HS-5 (cell line): Measurements from ENCODE around the gene KCNAB3.
"Not testable (repeated sequence)": the region's sequence is repeated elsewhere in the genome, so short reads cannot be mapped to it uniquely, and the experiment has no call there.

Experiments
- DNase-seq: peaks from one replicate; pipeline ENCODE4 v3.0.0-alpha.2; 2012; ENCODE audit warnings: low read depth

Gene KCNAB3

GRCh38 chr17:7929158-7930023, at the start of gene KCNAB3:
Gene KCNAB3, minus strand, starts transcription at chr17:7929856. Its CDS starts 421 bp downstream, at chr17:7929435.
- no peak for DNase-seq

- no peak for DNase-seq
Measured at GRCh38 chr17:7977805-7978204, 48.1 kb upstream of the KCNAB3 start.

GRCh38 chr17:7977039-7977438, 47.4 kb upstream of the KCNAB3 start:
- DNase-seq, result no peak

- DNase-seq, result no peak
Measured at GRCh38 chr17:7974638-7975131, 45.0 kb upstream of the KCNAB3 start.

GRCh38 chr17:7972131-7972785, 42.6 kb upstream of the KCNAB3 start:
- DNase-seq, result no peak

GRCh38 chr17:7971651-7972050, 42.0 kb upstream of the KCNAB3 start:
- no peak for DNase-seq

GRCh38 chr17:7969433-7969832, 39.8 kb upstream of the KCNAB3 start:
- DNase-seq, result no peak

- no peak for DNase-seq
Measured at GRCh38 chr17:7967751-7968150, 38.1 kb upstream of the KCNAB3 start.

GRCh38 chr17:7961421-7961820, 31.8 kb upstream of the KCNAB3 start:
- no peak for DNase-seq

GRCh38 chr17:7959503-7960253, 30.0 kb upstream of the KCNAB3 start:
- no peak for DNase-seq

GRCh38 chr17:7956228-7956965, 26.7 kb upstream of the KCNAB3 start:
- DNase-seq, result no peak

- no peak for DNase-seq
Measured at GRCh38 chr17:7955414-7956227, 26.0 kb upstream of the KCNAB3 start.

- DNase-seq, result not testable (repeated sequence)
Measured at GRCh38 chr17:7953266-7953665, 23.6 kb upstream of the KCNAB3 start.

GRCh38 chr17:7951143-7951792, 21.6 kb upstream of the KCNAB3 start:
- DNase-seq, result no peak

- DNase-seq, result no peak
Measured at GRCh38 chr17:7950578-7950977, 20.9 kb upstream of the KCNAB3 start.

GRCh38 chr17:7947651-7948050, 18.0 kb upstream of the KCNAB3 start:
- DNase-seq, result no peak

GRCh38 chr17:7946441-7946840, 16.8 kb upstream of the KCNAB3 start:
- DNase-seq, result no peak

GRCh38 chr17:7945651-7946050, 16.0 kb upstream of the KCNAB3 start:
- DNase-seq, result no peak

GRCh38 chr17:7944326-7944725, 14.7 kb upstream of the KCNAB3 start:
- DNase-seq, result no peak

- DNase-seq, result no peak
Measured at GRCh38 chr17:7943291-7943690, 13.6 kb upstream of the KCNAB3 start.
